22Rv1 (cell line): ENCODE data around the gene GNB1L.

ENCODE experiments used
- H3K27ac ChIP-seq: fragments of 450-650 bp; 2 replicates; pipeline ENCODE4 v1.5.1; 2017
- ZFX ChIP-seq: fragments of 450-650 bp; IDR thresholded peaks from 2 replicates; pipeline ENCODE4 v1.6.1; 2017; ENCODE audit warnings: antibody characterized with exemption, borderline replicate concordance
- TF ChIP-seq, protein P1 (sequence below): fragments of 450-650 bp; IDR thresholded peaks from 2 replicates; pipeline ENCODE4 v1.5.1; 2017; ENCODE audit warnings: mild to moderate bottlenecking

Gene GNB1L

DNA sequence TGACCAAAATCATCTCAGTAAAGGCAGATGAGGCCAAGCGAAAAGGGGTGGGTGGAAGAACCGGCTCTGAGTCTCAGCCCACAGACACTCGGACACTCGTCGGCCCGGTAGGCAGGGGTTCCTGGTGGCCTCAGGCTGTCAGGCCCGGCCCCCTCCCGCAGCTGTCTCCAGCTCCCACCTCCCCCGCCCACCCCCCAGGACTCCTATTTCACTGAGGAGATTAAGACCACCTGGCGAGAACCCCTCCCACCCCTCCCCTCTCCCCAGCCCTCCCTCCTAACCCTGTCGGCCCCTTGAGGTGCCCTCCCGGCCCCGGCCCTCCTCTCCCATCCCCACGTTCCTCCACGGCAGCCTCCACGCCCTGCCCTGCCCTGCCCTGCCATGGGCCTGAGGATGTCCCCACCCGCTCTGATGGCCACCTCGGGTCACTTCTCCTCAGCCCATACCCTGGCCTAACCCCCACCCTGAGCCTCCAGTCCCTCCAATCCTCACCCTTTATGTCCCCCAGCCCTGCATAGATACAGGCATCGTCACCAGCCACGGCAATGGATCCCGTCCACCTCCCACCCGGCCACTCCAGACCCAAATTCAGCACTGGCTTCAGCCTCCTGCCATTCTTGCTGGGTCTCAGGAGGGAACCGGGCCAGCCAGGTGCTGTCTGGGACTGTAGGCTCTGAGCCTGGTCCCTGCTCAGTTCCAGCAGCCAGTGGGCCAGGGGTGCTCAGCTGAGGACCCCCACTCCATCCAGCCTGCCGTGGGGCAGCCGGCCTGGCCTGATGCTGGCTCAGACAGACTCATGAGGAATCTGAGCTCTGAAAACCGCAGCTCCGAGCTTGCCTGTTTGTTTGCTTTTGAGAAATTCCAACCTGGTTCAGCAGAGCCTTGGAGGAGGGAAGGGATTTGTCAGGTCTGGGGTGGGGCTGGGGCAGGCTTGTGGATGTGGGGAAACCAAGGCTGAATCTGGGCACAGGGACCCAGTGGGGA, 103.9 kb downstream of the GNB1L start:
- no peak overlapping the region for H3K27ac ChIP-seq
- no peak for TF ChIP-seq ZFX
- TF ChIP-seq, protein P1, sequence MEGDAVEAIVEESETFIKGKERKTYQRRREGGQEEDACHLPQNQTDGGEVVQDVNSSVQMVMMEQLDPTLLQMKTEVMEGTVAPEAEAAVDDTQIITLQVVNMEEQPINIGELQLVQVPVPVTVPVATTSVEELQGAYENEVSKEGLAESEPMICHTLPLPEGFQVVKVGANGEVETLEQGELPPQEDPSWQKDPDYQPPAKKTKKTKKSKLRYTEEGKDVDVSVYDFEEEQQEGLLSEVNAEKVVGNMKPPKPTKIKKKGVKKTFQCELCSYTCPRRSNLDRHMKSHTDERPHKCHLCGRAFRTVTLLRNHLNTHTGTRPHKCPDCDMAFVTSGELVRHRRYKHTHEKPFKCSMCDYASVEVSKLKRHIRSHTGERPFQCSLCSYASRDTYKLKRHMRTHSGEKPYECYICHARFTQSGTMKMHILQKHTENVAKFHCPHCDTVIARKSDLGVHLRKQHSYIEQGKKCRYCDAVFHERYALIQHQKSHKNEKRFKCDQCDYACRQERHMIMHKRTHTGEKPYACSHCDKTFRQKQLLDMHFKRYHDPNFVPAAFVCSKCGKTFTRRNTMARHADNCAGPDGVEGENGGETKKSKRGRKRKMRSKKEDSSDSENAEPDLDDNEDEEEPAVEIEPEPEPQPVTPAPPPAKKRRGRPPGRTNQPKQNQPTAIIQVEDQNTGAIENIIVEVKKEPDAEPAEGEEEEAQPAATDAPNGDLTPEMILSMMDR: no peak

DNA sequence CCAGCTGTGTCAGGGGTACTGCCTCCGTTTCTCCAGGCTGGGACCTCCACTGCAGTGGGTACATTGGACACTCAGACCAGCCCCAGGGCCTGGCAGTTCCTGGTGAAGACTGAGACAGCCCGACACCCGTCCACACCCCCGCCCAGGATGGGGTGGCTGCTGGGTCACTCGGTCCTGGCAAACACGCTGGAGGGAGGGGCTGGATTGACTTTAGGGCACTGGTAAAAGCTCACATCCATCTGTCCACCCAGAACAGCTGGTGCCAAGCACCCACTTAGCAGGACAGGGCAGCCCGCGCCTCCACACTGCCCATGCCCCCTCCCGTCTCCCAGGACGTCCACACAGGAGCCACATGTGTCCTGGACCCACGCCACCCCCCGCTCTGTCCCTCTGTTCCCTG, 104.8 kb downstream of the GNB1L start:
- H3K27ac ChIP-seq: no peak overlapping the region
- no peak for TF ChIP-seq ZFX
- TF ChIP-seq, protein P1: no peak

DNA sequence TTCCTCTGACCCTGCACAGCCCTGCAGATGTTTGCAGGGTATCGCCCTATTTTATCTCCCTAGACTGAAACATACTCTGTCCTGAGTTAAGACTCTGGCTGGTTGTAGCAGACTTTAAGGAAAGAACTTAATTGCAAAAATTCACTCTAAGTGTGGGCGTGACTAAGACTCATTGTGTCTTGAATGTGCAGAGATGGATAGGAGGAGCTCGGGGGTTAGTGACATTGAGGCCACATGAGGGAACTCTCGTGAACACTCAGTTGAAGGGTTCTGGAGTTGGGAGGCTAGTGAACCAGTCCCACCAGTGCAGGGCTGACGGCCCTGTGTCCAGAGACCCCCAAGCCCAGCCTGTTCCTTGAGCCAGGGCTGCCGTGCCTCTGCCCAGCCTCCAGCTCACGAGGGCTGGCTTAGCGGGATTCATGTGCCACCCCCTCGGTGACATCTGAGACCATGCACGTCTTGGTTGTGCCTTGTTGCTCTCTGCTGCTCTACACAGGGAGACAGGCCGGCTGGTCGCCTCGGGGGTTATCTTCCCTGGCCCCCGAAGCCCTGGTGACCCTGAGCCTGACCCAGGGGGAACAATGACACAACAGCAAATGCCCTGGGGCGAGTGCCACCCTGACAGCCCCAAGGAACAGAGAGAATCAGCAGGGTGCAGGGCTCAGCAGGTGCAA, 105.5 kb downstream of the GNB1L start:
- TF ChIP-seq, protein P1: no peak
- TF ChIP-seq ZFX: no peak
- no peak overlapping the region for H3K27ac ChIP-seq

DNA sequence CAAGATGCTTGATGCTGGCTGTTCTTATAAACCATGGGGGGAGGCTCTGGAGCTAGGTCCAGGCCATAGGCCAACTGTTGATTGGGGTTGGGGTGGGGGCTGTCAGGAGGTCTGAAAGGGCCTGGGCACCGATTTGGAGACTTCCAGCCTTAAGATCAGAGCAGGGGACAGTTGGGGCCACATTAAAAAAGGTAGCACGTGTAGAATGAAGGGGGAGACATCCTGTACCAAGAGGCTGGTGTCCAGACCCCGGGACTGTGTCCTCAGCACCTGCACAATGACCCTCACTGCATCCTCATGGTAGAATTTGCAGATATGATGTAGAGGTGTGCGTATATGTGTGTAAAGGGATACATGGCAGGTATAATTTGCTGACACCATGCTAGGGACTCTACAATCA, 106.5 kb downstream of the GNB1L start:
- H3K27ac ChIP-seq: no peak overlapping the region
- TF ChIP-seq ZFX: no peak

DNA sequence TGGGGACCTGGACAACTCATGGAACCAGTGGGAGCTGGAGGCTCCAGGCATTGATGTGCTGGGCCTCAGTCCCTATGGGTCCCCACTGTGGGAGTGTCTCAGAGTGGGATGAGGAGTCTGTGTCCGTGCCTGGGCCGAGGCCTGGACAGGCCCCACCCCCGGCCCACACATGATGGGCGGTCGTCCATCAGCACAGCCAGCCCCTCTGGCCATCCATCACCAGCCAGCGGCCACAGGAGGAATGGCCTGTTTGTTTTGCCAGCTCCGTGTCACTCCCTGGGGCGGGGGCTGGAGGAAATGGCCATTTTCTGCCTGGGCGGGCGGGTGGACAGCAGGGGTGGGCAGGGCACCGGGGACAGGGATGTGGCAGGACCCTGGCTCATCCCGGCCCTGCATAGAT, 107.1 kb downstream of the GNB1L start:
- H3K27ac ChIP-seq: no peak overlapping the region
- TF ChIP-seq, protein P1: no peak
- TF ChIP-seq ZFX: no peak

DNA sequence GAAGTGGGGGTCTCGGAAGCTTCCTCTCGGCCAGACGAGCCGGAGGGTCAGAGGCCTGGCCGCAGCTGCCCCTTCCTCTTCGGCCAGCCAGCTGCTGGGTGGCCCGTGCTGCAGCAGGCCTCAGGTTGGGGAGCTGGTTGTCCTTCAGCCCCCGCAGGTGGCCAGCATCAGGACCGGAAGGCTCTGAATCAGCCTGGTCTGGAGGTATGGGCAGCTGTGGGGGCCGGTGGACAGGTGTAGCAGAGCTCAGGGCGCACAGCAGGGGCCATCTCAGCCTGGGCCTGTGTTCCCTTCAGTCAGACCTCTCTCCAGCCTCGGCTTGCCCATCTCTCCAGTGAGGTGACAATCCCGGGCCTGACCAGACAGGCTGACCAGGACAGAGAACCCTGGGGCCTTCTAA, 107.9 kb downstream of the GNB1L start:
- H3K27ac ChIP-seq: no peak overlapping the region
- TF ChIP-seq ZFX: no peak
- TF ChIP-seq, protein P1: no peak

DNA sequence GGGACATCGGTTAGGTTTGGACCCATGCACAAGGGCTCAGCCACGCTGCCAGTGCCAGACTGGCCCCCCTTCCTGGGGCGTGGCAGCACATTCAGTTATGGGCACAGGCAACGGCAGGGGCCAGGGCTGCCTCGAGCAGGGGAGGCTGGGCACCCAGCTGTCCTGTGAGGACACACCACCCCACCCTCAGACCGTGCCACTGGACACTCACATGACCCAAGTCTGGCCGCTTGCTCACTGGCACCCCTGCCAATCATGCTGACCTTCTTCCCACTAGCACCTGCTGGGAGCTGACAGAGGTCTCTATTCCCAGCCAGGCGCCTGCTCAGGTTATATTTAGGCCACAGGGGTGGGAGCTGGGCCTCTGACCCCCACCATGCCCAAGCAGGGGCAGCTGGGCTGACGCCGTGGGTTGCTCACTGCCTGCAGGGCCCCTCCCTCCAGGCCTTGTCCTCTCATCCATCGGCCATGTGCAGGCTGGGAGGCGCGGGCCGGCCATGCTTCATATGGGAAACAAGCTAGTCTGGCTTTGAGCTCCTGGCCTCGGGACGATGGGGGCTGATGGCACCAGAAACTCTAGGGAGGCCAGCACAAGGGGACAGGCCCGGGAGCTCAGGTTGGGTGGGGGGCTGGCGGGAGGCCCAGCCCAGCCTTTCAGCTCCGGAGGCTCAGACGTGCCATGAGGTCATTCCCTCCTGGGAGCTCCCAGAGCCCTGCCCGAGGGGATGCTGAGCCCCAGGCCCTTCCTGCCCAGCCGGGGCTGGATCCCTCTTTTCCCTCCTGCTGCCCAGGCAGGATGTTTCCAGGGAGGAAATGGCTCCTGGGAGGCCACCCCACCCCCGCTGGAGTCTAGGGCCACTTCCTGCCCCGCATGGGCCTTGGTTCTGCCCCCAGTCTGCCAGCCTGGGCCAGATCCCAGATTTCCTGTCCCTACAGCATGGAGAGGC, 109.2 kb downstream of the GNB1L start:
- no peak overlapping the region for H3K27ac ChIP-seq
- TF ChIP-seq ZFX: no peak
- TF ChIP-seq, protein P1: no peak
